ENCODE results near the gene MCM5. TPM values are rescaled to one million over a fixed set of nuclear protein-coding genes. Genes with fewer than 3 reads are reported as not detected.
"Not testable (repeated sequence)": the region's sequence is repeated elsewhere in the genome, so short reads cannot be mapped to it uniquely, and the experiment has no call there.

The MCM5 gene
- total RNA-seq, 1 experiment from 2014 or later, result 155 TPM

DNA sequence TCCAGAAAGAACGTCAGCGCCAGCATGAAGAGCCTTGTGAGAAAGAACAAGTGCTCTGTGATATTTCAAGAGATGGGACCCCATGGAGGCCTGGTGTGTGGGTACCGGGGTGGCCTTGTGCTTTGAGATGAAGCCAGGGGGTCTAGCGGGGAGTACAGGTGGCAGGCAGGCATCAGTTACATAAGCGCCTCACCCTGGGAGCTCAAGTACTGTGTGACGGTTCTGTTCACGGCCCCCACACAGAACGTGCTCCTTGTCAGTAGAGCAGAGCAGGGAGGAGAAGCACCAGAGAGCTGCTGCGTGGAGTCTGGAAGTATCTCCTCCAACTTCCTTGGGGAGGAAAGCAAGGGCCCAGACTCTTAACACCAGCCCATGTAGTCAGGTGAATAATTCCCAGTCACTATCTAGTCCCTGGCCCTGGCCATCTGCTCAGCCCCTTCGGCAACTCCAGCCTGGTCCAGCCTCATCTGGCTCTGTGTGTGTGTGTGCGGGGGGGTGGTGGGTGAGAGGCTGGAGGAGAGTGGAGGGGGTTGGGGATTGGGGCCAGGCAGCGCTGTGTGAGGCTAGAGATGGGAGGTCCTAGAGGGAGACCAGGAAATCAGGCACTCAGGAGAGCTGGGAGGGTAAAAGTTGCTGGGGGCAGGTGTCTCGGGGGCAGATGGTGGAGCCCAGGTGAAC, 32.4 kb downstream of the MCM5 start:
- DNase-seq (ENCODE audit: low spot score), result no peak

DNA sequence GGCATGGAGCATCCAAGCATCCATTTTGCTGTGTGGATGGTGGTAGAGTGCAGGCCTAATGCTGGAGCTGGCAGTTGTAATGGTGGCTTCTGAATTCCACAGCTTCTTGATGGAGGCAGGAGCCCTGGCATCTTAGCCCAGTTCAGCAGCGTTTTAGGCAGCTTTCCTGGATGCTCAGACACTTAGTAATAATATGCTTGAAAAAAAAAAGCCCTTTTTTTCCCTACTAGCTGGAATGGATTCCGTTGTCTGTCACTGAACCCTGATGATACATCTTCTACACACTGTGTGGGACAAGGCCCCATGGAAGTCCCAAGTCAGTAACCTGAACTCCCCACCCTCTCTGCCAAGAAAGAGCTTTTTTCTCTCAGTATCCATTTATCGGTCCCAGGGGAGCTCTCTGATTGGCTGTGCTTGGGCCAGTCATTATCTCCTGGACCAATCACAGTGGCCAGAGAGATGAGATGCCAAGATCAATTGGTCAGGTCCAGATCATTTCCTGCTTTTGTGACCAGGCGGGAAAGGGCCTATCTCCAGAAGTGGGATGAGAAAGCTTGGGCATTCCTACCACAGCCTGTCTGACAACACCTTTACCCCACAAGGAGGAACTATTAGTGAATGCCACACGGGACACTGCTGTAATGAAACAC, 34.2 kb downstream of the MCM5 start:
- DNase-seq (ENCODE audit: low spot score), result no peak

DNA sequence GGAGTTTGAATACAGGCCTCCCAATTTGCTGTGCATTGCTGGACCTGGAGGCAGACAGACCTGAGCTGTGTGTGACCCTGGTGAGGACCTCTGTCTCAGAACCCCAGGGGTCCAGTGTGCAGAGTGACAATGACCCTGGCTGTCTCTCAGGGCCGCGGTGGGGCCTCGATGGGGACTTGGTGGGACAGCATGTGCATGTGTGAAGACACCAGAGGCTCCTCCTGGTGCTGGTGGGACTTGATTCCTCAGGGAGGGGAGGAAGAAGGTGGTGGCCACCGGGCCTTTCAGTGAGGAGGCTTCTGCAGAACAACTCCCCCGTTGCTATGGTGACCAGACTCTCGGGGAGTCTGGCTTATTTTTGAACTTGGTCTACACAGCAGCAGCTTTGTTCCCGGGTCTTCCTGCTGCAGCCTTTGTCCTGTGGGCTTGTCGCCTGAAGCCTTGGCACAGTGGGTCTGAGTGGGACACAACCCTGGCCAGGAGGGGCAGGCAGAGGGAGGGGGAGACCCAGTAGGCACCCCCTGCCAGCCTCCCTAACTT, 35.3 kb downstream of the MCM5 start:
- DNase-seq (ENCODE audit: low spot score), result no peak

DNA sequence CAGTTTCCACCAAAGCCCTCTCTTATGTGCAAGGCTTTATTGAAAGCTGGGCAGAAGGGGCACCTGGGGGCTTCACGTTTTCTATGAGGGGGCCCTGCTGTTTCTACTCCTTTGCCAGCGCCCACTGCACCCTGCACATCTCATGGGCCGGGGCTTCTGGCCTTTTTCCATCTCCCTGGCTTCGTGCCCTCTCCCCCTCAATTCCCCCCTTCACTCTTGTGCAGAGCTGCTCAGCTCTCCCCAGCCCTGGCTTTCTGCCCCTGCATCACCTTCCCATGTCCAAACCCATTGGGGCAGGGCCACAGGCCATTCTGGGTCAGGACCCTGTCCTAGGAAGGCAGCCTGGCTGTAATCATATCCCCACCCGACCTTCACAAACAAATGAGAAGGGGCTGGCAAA, 36.5 kb downstream of the MCM5 start:
- no peak for DNase-seq (ENCODE audit: low spot score)

DNA sequence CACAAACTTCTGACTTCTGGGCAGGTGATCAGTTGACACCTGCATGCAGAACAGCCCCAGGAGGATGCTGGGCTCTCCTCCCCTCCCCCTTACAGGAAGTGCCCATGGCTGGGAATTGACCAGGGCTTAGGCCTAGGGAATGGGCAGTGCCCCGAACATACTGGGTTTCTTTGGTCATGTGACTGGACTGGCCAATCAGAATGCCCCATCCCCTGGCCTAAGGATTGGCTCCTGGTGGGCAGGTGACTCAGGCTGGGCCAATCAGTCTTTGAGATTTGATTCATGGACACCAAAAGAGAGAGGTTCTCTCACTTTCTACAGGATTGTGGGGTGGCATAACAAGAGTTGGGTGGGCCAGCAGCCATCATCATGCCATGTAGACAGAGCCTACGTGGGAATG, 37.1 kb downstream of the MCM5 start:
- DNase-seq (ENCODE audit: low spot score), result peak; percentile 39

DNA sequence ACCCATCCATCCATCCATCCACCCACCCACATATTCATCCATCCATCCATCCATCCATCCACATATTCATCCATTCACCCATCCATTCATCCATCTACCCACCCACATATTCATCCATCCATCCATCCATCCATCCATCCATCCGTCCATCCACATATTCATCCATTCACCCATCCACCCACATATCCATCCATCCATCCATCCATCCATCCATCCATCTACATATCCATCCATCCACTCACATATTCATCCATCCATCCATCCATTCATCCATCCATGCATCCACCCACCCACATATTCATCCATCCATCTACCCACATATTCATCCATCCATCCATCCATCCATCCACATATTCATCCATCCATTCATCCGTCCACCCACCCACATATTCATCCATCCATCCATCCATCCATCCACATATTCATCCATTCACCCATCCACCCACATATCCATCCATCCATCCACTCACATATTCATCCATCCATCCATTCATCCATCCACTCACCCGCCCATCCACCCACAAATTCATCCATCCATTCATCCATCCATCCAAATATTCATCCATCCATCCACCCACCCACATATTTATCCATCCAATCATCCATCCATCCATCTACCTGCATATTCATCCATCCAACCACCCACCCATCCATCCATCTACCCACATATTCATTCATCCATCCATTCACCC, 38.9 kb downstream of the MCM5 start:
- not testable (repeated sequence) for DNase-seq (ENCODE audit: low spot score)

DNA sequence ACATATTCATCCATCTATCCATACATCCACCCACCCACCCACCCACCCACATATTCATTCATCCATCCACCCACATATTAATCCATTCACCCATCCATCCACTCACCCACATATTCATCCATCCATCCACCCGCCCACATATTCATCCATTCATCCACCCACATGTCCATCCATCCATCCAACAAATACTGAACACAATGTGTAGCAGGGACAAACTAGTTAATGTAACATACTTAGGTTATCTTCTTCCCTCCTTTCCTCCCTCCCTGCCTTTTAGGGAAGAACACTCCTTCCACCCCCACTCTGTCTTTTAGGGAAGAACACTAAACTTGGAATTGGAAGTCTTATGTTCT, 39.4 kb downstream of the MCM5 start:
- no peak for DNase-seq (ENCODE audit: low spot score)

DNA sequence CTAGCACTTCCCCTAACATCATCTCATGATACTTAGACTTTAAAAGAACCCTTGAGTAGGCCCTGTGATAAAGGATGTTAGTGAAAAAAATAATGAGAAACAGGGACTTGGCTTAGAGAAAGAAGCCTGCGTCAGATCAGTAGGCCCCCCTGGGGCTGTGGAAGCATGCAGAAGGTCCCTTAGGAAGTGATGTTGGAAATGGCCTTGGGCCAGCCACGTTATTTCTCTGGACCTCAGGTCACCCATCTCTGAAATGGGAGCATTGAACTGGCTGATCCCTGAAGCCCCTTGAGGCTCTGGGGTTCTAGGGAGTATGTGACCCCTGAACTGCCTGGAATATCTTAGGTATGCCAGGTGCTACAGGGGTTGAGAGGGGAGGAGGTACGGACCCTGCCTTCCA, 40.2 kb downstream of the MCM5 start:
- DNase-seq (ENCODE audit: low spot score), result no peak

DNA sequence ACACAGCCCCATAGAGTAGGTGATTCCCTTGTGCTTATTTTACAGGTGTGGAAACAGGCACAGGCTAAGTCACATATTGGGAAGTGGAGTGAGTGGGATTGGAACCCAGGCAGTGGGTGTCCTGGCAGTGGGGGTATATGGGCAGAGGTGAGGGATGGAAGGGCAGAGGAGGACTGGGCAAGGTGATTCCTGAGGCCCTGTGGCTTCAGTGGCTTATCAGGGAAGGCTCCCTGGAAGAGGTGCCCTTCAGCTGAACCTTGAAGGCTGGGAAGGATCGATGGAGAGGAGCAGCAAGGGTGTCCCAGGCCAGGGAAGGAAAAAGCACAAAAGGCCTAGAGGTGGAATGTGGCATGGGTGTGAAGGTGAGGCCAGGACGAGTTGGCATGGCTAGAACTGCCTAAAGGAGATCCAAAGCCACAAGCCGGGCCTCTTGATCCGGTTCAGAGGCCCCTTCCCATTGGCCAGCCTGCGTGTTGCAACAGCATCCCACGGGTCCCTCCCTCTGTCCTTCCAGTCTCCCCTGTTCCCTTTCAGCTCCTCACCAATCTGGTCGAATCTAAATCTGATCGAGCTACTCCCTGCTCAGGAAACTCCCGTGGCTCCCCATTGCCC, 41.7 kb downstream of the MCM5 start:
- no peak for DNase-seq (ENCODE audit: low spot score)

DNA sequence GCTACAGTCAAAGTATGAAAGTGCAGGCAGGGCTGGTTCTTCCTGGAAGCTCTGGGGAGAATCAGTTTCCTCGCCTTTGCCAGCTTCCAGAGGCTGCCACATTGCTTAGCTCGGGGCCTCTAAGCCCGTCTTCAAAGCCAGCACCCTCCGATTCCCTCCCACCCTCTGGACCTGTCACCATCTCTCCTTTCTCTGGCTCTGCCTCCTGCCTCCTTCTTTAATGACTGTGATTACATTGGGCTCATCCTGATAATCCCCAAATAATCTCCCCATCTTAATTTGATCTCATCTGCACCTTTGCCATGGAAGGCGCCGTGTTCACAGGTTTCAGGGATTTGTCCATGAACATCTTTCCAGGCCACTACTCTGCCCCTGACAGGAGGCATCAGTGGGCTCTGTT, 42.5 kb downstream of the MCM5 start:
- no peak for DNase-seq (ENCODE audit: low spot score)

DNA sequence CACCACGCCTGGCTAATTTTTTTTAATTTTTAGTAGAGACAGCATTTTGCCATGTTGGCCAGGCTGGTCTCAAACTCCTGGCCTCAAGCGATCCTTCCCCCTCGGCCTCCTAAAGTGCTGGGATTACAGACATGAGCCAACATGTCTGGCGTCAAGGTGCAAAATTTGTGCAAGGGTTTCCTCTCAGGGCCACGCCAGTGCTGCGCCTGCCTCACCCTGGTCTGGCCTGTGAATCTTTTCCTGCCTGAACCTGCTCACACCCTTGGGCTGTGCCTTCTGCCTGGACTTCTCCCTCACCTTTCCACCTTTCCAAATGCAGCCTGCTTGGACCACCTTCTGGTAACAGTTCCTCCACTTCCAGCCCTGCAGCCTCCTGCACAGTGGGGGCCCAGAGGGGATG, 43.4 kb downstream of the MCM5 start:
- DNase-seq (ENCODE audit: low spot score), result no peak

DNA sequence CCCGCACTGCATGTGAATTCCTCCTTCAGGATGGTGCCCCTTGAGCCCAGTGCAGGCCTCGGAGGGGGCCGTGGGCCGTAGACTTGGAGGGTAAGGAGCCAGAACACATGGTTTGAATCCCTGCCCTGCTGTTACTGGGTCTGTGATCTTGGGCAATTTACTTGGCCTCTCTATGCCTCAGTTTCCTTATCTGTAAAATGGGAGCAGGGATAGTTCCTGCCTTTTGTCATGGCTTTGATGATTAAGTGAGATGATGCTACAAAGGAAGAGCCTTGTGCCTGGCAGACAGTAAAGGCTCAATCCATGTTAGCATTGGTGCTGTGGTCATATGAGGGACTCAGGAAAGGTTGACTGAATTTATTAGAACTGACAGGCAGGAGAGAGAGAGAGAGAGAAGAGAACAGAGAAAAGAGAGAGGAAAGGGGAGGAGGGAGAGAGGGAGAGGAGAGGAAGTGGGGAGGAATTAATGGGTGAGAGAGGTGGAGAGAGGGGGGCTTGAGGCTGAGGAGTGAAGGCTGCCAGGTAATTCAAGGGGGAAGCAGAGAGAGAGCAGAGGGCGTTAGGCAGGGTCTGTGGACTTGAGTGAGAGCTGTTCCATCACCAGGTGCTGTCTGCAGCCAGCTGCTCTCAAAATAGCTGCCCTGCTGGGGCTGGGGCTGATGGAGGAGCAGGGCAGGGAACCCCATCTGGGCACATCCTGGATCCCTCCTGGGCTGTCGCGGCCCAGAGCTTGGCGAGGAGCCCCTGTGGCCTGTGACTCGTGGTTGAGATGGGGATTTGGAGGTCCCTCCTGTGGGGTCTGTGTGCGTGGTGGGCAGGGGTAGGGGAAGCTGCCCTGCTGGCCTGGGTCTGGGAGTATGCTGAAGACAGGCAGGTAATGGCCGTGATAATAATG, 44.1 kb downstream of the MCM5 start:
- DNase-seq (ENCODE audit: low spot score), result no peak

DNA sequence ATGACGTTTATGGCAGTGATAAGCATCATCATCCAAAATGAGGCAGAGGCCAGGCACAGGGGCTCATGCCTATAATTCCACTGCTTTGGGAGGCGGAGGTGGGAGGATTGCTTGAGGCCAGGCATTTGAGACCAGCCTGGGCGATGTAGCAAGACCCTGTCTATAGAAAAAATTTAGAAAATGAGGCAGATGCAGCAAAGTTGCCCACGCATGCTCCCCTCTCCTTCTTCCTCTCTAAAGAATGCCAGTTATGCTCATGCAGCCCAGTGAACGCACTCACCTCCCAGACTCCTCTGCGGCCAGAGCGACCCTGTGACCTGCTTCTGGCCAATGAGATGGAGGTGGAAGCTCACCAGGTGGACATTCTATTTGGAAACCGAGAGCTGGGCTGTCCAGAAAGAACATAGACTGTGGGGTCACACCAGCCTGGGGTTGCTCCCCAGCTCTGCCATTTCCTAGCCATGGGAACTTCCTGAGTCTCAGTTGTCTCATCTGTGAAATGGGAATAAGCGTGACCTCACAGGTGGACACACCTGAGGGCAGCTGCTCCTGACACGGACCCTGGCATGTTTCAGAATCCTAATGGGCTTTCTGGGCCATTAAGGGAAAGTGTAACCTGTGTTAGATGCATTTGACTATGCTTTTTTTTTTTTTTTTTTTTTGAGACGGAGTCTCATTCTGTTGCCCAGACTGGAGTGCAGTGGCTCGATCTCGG, 44.9 kb downstream of the MCM5 start:
- no peak for DNase-seq (ENCODE audit: low spot score)

DNA sequence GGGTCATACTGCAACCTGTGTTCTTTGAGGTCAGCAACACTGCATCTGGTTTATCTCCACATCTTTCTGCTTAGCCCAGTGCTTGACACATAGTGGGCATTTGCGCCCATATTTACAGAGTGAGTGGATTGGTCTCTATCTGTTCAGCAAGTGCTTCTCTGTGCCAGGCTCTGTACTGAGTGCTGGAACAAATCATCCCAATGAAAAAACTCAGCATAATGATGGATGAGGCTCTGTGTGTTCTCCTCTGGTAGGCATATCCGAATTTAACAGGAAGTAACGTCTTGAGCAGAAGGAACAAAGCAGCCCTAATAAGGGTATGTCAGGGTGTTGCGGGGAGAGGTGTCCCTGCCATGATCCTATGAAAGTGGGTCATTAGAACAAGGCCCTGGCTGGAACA, 46.0 kb downstream of the MCM5 start:
- no peak for DNase-seq (ENCODE audit: low spot score)

DNA sequence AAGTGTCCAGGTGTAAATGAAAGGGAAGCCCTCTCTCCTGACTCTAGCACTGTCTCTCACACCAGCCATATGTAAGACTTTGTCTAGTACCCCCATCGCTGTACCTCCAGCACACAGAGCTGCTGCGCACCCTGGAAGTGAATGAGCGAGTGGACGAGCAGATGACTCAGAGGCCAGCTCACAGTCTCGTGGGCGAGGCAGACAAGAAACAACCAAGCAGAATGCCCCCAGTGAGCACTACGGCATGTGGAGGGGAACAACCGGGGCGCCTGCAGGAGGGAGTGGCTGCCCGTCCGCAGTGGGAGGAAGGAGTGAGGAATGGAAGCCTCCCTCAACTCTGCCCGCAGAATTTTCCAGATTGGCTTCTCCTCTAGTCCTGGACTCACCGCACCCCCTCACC, 46.4 kb downstream of the MCM5 start:
- no peak for DNase-seq (ENCODE audit: low spot score)

DNA sequence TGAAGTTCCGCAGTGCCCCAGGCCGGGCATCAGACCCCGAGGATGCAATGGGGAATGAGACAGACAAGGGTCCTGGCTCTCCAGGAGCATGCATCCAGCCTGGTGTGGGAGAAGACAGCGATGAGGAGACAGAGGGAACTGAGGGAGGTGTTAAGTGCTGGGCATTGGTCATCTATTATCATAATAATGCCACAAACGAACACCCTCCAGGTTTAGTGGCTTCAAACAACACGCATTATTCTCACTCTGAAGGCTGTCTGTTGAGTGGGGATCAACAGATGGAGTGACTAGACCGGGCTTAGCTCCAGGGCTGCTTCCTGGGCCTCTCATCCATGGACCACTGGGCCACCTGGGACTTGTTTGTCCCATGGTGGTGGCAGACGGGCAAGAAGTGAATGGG, 48.6 kb downstream of the MCM5 start:
- DNase-seq (ENCODE audit: low spot score), result no peak

DNA sequence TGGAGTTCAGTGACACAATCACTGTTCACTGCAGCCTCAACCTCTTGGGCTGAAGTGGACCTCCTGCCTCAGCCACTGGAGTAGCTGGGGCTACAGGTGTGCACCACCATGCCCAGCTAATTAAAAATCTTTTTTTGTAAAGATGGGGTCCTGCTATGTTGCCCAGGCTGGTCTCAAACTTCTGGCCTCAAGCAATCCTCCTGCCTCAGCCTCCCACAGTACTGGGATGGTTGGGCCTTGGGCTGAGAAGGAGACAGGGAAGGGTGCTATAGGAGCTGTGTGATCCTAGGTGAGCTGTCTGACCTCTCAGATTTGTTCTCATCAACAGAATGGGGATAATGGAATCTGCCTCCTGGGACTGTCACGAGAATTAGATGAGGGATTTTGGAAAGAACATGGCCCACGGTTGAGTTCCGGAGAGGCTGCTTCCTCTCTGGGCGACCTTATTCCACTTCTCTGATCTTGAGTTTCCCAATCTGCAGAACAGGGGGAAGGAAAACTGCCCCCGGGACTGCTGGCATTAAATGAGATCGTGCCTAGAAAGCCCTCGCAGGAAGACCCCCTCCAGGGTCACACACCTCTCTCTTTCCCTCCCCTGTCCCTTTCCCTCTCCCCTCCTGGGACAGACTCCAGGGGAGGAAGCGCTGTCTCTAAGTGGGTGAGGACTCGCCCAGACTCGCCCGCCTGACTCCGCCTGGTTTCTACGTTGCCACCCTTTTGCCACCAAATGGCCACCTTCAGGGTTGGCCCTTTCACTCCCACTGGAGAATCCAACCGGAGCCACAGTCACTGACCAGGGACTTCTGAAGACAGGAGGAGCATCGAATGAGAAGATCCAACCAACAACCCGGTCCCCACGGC, 50.1 kb downstream of the MCM5 start:
- DNase-seq (ENCODE audit: low spot score), result no peak

DNA sequence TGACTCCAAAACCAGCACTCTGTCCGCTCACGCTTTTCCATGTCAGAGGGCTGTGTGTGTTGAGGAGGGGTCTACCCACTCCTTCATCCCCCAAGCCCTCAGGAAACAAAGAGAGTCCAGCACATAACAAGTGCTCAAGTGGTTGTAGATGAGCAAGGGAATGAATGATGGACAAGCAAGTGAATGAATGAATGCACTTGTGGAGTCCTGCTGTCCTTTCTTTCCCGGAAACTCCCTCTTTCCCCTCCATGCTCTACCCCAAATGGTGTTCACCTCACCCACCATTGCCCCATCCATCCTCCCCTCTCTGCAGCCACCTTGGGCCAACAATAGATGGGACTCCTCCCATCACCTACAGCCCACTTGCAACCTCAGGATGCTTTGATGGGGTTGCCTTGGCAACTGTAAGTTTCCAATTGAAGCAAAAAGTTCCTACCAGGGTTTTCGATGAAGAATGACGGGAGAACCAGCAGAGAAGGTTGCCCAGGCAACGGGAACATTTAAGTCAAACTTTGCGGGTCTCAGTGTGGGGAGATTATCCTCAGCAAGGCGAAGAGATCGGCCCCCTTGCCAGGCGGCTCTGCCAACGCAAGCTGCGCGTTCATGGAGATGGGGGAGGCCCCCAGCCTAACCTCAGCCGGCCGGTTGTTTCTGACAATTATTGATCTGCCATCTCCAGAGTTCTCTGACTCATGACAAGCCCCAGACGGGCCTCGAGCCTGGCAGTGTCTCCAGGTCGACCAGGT, 51.1 kb downstream of the MCM5 start:
- no peak for DNase-seq (ENCODE audit: low spot score)

DNA sequence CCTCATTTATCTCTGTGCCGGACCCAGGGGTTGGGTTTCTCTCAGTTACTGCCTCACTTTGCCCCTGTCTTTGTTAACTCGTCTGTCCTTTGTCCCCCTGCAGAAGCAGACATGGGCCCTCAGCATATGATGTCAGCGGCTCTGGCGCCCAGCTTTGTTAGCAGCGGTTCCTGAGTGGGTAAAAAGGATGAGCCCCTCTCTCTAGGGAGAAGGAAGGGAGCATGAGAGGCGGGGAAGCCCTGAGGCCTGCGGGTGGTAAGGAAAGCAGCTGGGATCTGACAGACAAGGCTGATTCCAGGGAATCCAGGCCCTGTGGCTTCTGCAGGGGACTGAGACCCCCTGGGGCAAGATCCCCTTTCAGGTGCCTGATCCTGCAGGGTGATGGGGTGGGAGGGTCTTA, 51.7 kb downstream of the MCM5 start:
- no peak for DNase-seq (ENCODE audit: low spot score)

Measured in HT-29 (cell line).